ENCODE data around the gene CPLX1. TPM values are rescaled to one million over a fixed set of nuclear protein-coding genes. Genes with fewer than 3 reads are reported as not detected.

CPLX1 gene
- total RNA-seq, 1 experiment from 2014 or later = 14.5 TPM

- ChIA-PET POLR2A (no interaction called here), CTCF (no interaction called here), RAD21 (ENCODE audit: low non-redundant PET in 1 of 2, low total read pairs in 2 of 2, uncharacterized antibody in 2 of 2, unreplicated experiment in 2 of 2) (no interaction called here)
- H3K9ac ChIP-seq (ENCODE audit: low read length) = no peak overlapping the region
- H3K79me2 ChIP-seq (ENCODE audit: insufficient read depth, low read length) = no peaks in the 10 kb centered on the region
- H3K36me3 ChIP-seq (ENCODE audit: control insufficient read depth in 1 of 2, insufficient read depth in 2 of 2, low read length in 2 of 2) = no peaks in the 10 kb centered on the region
- H3K4me2 ChIP-seq (ENCODE audit: low read length) = no peak overlapping the region
- intact Hi-C loops (cut with micrococcal nuclease) = no loop called here
- TF ChIP-seq ZFX (IDR thresholded peaks at IDR 0.05) = no peak
- TF ChIP-seq, protein P1, sequence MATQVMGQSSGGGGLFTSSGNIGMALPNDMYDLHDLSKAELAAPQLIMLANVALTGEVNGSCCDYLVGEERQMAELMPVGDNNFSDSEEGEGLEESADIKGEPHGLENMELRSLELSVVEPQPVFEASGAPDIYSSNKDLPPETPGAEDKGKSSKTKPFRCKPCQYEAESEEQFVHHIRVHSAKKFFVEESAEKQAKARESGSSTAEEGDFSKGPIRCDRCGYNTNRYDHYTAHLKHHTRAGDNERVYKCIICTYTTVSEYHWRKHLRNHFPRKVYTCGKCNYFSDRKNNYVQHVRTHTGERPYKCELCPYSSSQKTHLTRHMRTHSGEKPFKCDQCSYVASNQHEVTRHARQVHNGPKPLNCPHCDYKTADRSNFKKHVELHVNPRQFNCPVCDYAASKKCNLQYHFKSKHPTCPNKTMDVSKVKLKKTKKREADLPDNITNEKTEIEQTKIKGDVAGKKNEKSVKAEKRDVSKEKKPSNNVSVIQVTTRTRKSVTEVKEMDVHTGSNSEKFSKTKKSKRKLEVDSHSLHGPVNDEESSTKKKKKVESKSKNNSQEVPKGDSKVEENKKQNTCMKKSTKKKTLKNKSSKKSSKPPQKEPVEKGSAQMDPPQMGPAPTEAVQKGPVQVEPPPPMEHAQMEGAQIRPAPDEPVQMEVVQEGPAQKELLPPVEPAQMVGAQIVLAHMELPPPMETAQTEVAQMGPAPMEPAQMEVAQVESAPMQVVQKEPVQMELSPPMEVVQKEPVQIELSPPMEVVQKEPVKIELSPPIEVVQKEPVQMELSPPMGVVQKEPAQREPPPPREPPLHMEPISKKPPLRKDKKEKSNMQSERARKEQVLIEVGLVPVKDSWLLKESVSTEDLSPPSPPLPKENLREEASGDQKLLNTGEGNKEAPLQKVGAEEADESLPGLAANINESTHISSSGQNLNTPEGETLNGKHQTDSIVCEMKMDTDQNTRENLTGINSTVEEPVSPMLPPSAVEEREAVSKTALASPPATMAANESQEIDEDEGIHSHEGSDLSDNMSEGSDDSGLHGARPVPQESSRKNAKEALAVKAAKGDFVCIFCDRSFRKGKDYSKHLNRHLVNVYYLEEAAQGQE (IDR thresholded peaks at IDR 0.05; ENCODE audit: low read depth) = no peak
- TF ChIP-seq CTCF (IDR thresholded peaks at IDR 0.05 in 2 of 3, conservative IDR thresholded peaks at IDR 0.05 in 1 of 3; ENCODE audit: borderline replicate concordance in 1 of 3, insufficient read depth in 1 of 3, low read depth in 2 of 3, low read length in 2 of 3) = no peak
- TF ChIP-seq ELF1 (IDR thresholded peaks at IDR 0.05; ENCODE audit: borderline replicate concordance, low read depth) = no peak
- TF ChIP-seq CBX3 (IDR thresholded peaks at IDR 0.05; ENCODE audit: low read depth) = no peak
- no peak for TF ChIP-seq SIN3A (IDR thresholded peaks at IDR 0.05; ENCODE audit: low read depth)
- TF ChIP-seq SP1 (IDR thresholded peaks at IDR 0.05; ENCODE audit: low read depth) = no peak
- no peak for TF ChIP-seq YY1 (IDR thresholded peaks at IDR 0.05; ENCODE audit: extremely low read depth, insufficient replicate concordance, low read depth, low read length)
- TF ChIP-seq EZH2phosphoT487 (IDR thresholded peaks at IDR 0.05; ENCODE audit: borderline replicate concordance) = no peak
- no peak for TF ChIP-seq RAD21 (IDR thresholded peaks at IDR 0.05; ENCODE audit: low read depth)
- no peak for TF ChIP-seq FOSL1 (IDR thresholded peaks at IDR 0.05; ENCODE audit: low read depth)
- TF ChIP-seq POLR2AphosphoS5 (IDR thresholded peaks at IDR 0.05; ENCODE audit: low read depth, low read length) = no peak
- TF ChIP-seq, protein P2, sequence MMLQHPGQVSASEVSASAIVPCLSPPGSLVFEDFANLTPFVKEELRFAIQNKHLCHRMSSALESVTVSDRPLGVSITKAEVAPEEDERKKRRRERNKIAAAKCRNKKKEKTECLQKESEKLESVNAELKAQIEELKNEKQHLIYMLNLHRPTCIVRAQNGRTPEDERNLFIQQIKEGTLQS (IDR thresholded peaks at IDR 0.05) = no peak
- TF ChIP-seq JUND (IDR thresholded peaks at IDR 0.05) = no peak
- TF ChIP-seq CEBPB (IDR thresholded peaks at IDR 0.05; ENCODE audit: low read depth) = no peak
- TF ChIP-seq, protein P3, sequence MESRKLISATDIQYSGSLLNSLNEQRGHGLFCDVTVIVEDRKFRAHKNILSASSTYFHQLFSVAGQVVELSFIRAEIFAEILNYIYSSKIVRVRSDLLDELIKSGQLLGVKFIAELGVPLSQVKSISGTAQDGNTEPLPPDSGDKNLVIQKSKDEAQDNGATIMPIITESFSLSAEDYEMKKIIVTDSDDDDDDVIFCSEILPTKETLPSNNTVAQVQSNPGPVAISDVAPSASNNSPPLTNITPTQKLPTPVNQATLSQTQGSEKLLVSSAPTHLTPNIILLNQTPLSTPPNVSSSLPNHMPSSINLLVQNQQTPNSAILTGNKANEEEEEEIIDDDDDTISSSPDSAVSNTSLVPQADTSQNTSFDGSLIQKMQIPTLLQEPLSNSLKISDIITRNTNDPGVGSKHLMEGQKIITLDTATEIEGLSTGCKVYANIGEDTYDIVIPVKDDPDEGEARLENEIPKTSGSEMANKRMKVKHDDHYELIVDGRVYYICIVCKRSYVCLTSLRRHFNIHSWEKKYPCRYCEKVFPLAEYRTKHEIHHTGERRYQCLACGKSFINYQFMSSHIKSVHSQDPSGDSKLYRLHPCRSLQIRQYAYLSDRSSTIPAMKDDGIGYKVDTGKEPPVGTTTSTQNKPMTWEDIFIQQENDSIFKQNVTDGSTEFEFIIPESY (IDR thresholded peaks at IDR 0.05; ENCODE audit: extremely low read depth, insufficient replicate concordance, low read length) = no peak
- TF ChIP-seq ZNF274 (IDR thresholded peaks at IDR 0.05; ENCODE audit: low read depth, low read length) = no peak
- no peak for TF ChIP-seq SRF (IDR thresholded peaks at IDR 0.05; ENCODE audit: low read depth)
- no peak for TF ChIP-seq EZH2 (IDR thresholded peaks at IDR 0.05)
- no peak for TF ChIP-seq TCF7L2 (IDR thresholded peaks at IDR 0.05; ENCODE audit: borderline replicate concordance, extremely low read depth, insufficient read depth, insufficient read length)
- H4K20me1 ChIP-seq (ENCODE audit: insufficient read depth) = no peaks in the 10 kb centered on the region
- ATAC-seq (no peak), DNase-seq (ENCODE audit: low read depth, low spot score) (no peak)
- H2AFZ ChIP-seq (ENCODE audit: low read depth, low read length, poor library complexity, severe bottlenecking) = no peak overlapping the region
- H3K27ac ChIP-seq (ENCODE audit: low read depth, low read length) = no peak overlapping the region
- no peaks in the 10 kb centered on the region for H3K9me2 ChIP-seq (ENCODE audit: insufficient read depth)
- no TSS peak for BruUV-seq (replicated peaks)
- H3K9me3 ChIP-seq (ENCODE audit: control insufficient read depth in 1 of 2, insufficient read depth in 1 of 2, low read depth in 1 of 2, low read length in 2 of 2) = no peaks in the 10 kb centered on the region
- H3K4me1 ChIP-seq (ENCODE audit: control insufficient read depth in 1 of 2, insufficient read depth in 2 of 2, low read length in 2 of 2) = no peaks in the 10 kb centered on the region; a peak in 1 of 4 replicates
- no peak overlapping the region for H3K4me3 ChIP-seq (replicated peaks in 1 of 2; ENCODE audit: low read depth in 1 of 2, low read length in 2 of 2)
- no peaks in the 10 kb centered on the region for H3K27me3 ChIP-seq (ENCODE audit: insufficient read depth, low read length)
Observed at GRCh38 chr4:821631-822030, 4.3 kb downstream of the CPLX1 start.
